Astrocyte of the cerebellum (primary cell): Measurements from ENCODE around the gene IL4.

Experiments
- DNase-seq: peaks from one replicate; pipeline ENCODE4 v3.0.0-alpha.2; 2011; ENCODE audit warnings: low read depth
- H3K4me3 ChIP-seq: 2 replicates; pipeline ENCODE4 v1.5.1; 2011; ENCODE audit warnings: mild to moderate bottlenecking, low read depth, low read length, moderate library complexity
- in situ Hi-C: cut with HindIII; loops from 2 replicates; pipeline ENCODE4 v1.10.0; 2017; ENCODE audit warnings: low sequenced_read_pairs
- TF ChIP-seq, protein P1 (sequence below): IDR thresholded peaks from 2 replicates; pipeline ENCODE4 v1.5.1; 2012; ENCODE audit warnings: low read length, low read depth, moderate library complexity, mild to moderate bottlenecking; ENCODE audit errors: missing control alignments

IL4 gene

DNA sequence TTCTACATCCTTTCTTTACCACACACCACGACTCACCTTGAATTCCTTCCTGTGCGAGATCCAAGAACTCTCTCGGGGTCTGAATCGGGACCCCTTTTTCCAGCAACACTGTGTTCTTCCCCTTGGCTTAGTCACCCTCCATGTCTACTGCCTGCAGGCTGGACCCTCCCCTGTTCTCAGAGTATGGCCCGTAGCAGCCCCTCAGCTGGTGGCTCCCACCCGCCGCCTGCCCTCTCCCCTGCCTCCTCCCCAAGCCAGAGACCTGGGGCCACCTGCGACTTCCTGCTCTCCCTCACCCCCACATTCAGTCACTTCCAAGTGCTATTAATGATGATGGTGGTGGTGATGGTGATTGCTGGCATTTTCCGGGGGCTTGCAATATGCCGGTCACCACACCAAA lies 6.5 kb upstream of the IL4 start:
- DNase-seq: no peak
- no peak overlapping the region for H3K4me3 ChIP-seq
- TF ChIP-seq, protein P1, sequence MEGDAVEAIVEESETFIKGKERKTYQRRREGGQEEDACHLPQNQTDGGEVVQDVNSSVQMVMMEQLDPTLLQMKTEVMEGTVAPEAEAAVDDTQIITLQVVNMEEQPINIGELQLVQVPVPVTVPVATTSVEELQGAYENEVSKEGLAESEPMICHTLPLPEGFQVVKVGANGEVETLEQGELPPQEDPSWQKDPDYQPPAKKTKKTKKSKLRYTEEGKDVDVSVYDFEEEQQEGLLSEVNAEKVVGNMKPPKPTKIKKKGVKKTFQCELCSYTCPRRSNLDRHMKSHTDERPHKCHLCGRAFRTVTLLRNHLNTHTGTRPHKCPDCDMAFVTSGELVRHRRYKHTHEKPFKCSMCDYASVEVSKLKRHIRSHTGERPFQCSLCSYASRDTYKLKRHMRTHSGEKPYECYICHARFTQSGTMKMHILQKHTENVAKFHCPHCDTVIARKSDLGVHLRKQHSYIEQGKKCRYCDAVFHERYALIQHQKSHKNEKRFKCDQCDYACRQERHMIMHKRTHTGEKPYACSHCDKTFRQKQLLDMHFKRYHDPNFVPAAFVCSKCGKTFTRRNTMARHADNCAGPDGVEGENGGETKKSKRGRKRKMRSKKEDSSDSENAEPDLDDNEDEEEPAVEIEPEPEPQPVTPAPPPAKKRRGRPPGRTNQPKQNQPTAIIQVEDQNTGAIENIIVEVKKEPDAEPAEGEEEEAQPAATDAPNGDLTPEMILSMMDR: no peak
- in situ Hi-C loops: no loop called here

DNA sequence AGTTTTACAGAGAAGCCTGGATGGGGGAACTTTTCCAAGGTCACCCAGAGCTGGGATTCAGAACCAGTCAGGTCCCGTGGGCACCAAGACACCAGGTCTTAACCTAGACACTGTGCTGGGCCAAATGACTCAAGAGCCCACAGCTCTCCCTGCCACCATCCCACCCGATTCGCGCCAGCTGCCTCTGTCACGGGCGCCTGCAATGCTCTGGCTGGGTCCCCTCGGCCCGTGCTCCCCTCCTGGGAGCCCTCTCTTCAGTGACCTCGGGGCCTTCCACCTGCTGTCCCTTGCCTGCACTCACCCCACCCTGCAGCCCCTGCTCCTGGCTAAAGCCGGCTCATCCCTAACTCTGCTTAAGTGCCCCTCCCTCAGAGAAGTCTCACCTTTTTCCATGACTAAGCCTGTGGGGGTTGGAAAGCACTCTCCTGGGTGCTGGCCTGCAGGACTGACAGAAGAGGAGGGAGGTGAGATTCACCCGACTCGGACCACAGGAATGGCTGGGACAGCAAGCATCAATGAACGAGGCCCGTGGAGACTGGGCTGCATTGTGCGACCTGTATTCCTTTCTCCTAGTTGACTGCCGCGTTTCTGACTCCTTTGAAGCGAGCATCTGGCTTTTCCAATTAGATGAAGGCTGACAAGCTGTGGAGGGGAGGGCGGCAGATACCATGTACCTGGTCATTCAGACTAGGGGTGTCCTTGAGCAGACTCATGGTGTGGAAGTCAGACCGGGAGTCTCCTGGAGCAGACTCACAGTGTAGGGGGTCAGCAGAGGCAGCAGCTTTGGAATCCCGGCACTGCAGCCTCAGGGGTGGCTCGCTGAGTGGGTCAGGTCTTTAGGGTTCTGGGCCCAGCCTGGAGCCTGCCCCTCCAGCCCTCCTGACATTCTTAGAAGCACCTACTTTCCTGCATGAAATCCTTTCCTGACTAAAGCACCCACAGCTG lies 5.8 kb upstream of the IL4 start:
- H3K4me3 ChIP-seq: no peak overlapping the region
- no peak for DNase-seq
- TF ChIP-seq, protein P1: no peak
- in situ Hi-C loops: no loop called here

- no peak overlapping the region for H3K4me3 ChIP-seq
- TF ChIP-seq, protein P1: no peak
Observed at GRCh38 chr5:132668706-132669454, 4.9 kb upstream of the IL4 start.

GRCh38 chr5:132669455-132669820 lies 4.4 kb upstream of the IL4 start:
- no peak for DNase-seq
- in situ Hi-C loops: no loop called here
- no peak overlapping the region for H3K4me3 ChIP-seq
- TF ChIP-seq, protein P1: no peak

More at GRCh38 chr5:132668706-132669454, 4.9 kb upstream of the IL4 start:
- no peak for DNase-seq
- in situ Hi-C loops: no loop called here

GRCh38 chr5:132669966-132670882 lies 3.6 kb upstream of the IL4 start:
- H3K4me3 ChIP-seq: no peak overlapping the region
- in situ Hi-C loops: no loop called here

More at GRCh38 chr5:132669966-132670882, 3.6 kb upstream of the IL4 start:
- DNase-seq: no peak
- TF ChIP-seq, protein P1: no peak
